Astrocyte of the spinal cord (primary cell): Measurements from ENCODE around the gene GABBR2.

Experiments
- DNase-seq: peaks from one replicate; pipeline ENCODE4 v3.0.0; 2011; ENCODE audit warnings: low read depth, low spot score
- H3K4me3 ChIP-seq: 2 replicates; pipeline ENCODE4 v1.5.1; 2011; ENCODE audit warnings: low read depth, mild to moderate bottlenecking, low read length, moderate library complexity
- CTCF ChIP-seq: IDR thresholded peaks from 2 replicates; pipeline ENCODE4 v1.5.1; 2012; ENCODE audit warnings: low read depth, mild to moderate bottlenecking, low read length, inconsistent platforms
- in situ Hi-C: cut with HindIII; loops from 2 replicates; pipeline ENCODE4 v1.10.0; 2017; ENCODE audit warnings: low sequenced_read_pairs

GABBR2 gene

GRCh38 chr9:98430535-98431292 is 278.0 kb downstream of the GABBR2 start:
- DNase-seq = no peak
- in situ Hi-C loops = no loop called here
- TF ChIP-seq CTCF = no peak
- H3K4me3 ChIP-seq = no peak overlapping the region

- no peak for TF ChIP-seq CTCF
- no peak overlapping the region for H3K4me3 ChIP-seq
- in situ Hi-C loops = no loop called here
- peak; percentile 30 for DNase-seq
Measured at GRCh38 chr9:98429613-98430012, 279.1 kb downstream of the GABBR2 start.

- TF ChIP-seq CTCF = no peak
- no peak overlapping the region for H3K4me3 ChIP-seq
- no peak for DNase-seq
- in situ Hi-C loops = no loop called here
Measured at GRCh38 chr9:98428454-98428853, 280.3 kb downstream of the GABBR2 start.

- in situ Hi-C loops = no loop called here
- H3K4me3 ChIP-seq = no peak overlapping the region
- DNase-seq = no peak
- no peak for TF ChIP-seq CTCF
Measured at GRCh38 chr9:98427491-98427890, 281.2 kb downstream of the GABBR2 start.

DNA sequence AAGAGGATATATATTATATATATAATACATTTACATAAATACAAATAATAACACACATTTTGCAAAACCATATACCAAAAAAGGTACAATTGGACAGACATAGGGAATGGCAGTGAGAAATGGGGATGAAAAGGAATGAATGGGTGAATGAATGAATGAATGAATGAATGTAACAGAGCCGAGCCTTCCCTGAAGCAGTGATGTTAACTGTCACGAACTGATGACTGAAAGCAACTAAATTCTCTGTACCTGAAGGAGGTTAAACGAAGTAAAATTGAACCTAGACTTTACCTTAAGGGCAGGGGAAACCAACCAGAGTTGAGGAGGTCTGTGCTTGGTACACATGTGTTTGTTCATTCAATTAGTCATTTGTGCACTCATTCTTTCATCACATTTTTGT is 283.7 kb downstream of the GABBR2 start:
- TF ChIP-seq CTCF = no peak
- in situ Hi-C loops = no loop called here
- H3K4me3 ChIP-seq = no peak overlapping the region
- no peak for DNase-seq

DNA sequence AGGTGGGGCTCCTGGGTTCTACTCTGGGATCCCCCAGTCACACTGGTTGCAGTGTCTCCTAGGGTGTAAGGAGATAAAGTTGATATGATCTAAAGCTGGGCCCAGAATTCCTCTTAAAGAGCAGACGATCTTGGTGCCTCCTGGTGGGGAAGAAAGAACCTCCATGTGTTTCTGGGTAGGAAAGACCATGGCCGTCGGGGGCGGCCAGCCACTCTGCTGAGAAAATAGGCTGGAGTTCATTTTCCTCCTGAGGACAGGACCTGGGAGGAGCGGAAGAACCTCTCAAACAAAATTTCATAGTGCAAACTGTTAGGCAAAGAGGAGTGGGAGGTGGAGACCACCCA is 289.5 kb downstream of the GABBR2 start:
- TF ChIP-seq CTCF = no peak
- in situ Hi-C loops = no loop called here

More for the DNA sequence above, 289.5 kb downstream of the GABBR2 start:
- no peak overlapping the region for H3K4me3 ChIP-seq
- DNase-seq = no peak
